UCSD-AML1 (cell line): ENCODE data around the gene UGT1A6.

Experiments used
- DNase-seq: peaks from one replicate; lab custom pipeline; 2025; ENCODE audit not compliant: unreplicated experiment; lab: John Stamatoyannopoulos, UW

UGT1A6 gene

DNA sequence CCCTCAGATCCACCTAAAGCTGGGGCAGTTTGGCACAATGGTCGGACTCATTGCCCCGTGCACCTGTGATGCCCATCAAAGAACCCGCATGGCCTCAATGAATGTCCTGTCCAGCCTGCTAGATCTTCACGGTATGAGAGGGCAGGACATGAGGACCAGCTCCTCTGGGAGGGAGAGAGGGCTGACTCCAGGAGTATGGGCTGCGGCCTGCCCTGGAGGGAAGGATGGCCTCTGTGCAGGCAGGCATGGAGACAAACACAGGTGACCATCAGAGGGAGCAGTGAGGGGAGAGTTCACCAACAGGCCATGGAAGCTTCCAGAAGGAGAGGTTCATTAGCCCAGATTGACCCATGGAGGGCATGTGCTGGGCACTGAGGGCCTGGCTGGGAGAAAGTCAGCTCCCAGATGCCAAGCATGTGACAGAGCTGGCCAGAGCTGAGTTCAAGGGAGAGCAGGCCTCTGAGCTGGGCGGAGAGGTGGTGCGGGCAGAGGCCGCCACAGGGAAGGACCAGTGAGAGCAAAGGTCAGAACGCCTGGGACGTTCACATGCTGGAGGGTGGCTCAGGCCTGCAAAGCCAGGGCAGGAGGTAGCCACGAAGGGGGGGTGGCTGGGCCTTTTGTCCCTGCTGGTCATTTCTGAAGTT is 125.4 kb downstream of the UGT1A6 start:
- no peak for DNase-seq

DNA sequence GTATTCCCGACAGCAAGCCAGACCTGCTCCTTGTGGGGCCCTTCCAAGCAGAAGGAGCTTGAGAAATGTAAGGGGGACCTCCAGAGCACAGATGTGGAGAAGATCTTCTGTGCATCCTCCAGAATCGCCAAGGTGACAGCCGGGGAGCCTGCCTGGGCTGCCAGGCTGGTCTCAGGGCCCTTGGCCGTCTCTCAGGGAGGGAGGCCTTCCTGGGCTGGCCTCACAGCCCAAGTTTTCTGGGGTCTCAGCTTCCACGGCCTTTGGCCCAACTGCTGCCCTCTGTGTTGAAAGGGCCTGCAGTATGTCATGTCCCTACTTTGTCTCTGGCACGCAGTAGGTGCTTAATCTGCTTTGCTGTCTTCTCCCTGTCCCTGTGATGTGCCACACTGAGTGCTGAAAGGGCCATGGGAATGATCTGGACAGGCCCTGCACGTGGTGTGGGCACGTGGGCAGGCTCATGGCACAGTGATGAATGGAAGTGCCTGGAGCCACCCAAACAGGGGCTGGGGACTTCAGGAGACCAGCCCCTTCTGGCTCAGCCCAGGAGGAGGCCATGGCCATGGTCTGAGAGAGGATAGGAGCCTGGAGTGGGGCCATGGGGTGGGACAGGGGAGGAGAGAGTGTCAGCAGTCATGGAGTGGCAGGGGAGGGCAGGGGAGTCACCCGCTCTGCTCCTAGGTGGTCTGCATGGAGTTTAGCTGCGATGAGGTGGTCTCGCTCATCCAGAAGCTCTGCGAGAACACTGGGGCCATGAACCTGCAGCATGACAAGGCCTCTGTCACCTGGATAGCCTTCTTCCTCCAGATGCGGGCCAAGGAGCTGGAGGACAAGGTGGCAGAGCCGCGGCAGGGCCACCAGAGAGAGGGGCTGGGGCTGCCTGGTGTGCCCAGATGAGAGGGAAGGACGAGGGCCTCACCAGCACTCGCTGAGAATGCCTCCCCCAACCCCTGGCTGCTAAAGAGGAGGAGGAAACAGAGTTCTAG is 126.2 kb downstream of the UGT1A6 start:
- DNase-seq, result no peak

DNA sequence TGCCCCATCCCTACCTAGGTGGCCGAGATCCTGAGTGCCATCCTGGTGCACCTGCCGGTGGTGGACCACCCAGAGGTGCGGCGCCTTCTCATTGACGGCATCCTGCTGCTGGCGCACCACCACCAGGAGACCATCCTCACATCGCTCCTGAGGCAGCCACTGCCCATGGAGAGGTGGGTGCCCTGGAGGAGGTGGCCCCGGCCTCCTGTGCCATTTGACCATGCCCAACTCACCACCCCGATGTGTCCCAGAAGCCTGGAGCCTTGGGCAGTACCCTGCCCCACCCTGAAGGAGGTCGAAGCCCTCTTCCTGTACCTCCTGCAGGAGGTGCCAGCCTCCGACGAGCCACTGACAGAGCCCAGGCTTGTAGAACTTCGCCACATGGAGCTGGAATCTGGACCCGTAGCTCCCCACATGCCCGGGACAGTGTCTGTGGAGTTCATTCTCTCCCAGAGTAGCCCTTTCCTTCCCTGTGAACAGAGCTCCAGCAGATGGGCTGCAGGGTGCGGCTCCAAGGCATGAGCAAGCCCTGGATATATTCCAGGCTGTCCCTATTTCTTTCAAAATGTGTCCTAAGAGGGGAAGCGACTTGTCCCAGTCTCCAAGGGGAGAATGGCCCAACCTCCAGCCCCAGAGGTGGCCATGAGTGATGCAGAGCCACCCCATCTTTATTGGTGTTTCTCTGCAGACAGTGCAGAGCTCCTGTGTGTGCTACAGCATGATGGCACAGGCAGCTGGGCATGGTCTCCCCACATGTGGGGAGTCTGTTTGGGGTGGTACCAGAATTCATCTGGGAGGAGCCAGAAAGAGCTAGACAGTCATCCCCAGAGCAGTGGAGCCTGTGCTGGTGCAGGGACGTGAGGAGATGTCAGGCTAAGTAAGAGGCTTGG is 127.4 kb downstream of the UGT1A6 start:
- no peak for DNase-seq

DNA sequence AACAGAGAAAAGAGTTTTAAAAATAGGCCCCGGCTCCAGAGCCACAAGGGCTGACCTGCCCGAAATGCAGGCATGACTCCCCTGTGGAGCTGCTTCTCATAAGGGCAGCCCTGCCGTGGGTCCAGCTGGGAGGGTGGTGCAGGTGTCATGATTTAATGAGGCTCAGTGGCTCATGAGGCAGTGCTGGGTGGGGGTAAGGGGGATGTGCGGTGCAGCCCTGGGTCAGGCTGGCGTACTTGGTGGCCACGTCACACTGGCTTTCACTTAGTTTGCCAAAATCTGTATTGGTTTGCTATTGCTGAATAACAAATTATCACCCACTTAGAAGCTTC is 128.1 kb downstream of the UGT1A6 start:
- DNase-seq, result no peak

DNA sequence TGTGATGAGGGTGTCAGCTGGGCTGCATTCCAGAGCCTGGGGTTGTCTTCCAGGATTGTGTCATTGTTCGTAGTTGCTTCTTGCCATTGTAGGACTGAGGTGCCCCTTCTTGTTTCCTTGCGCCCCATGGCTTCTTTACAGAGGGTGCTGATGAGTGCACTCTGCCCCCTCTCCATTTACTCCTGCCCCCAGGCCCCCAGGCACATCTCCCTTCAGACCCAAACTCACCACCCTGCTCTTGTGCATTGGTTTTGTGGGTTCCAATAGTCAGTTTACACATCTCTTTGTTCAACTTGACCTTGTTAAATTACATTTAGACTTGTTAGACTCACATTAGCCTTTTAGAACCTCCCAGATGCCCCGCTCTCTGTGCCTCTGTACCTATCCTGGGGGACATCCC is 128.5 kb downstream of the UGT1A6 start:
- DNase-seq, result no peak

DNA sequence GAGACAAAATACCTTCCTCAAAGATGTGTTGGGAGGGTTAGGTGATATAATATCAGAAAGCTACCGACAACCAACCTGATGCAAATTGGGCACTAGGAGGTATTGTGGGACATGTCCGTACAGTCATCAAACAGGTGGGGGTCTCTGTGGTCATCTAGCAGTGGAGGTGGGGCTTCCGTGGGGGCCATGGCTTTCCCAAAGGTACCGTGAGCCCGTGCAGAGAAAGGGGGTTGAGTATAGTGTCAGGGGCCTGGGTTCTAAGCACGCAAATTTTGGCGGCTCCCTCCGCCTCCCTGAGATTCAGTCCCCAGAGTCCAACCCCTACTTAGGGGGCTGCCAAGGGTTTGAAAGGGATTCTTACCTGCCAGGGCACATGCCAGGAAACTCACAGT is 129.0 kb downstream of the UGT1A6 start:
- DNase-seq, result no peak

DNA sequence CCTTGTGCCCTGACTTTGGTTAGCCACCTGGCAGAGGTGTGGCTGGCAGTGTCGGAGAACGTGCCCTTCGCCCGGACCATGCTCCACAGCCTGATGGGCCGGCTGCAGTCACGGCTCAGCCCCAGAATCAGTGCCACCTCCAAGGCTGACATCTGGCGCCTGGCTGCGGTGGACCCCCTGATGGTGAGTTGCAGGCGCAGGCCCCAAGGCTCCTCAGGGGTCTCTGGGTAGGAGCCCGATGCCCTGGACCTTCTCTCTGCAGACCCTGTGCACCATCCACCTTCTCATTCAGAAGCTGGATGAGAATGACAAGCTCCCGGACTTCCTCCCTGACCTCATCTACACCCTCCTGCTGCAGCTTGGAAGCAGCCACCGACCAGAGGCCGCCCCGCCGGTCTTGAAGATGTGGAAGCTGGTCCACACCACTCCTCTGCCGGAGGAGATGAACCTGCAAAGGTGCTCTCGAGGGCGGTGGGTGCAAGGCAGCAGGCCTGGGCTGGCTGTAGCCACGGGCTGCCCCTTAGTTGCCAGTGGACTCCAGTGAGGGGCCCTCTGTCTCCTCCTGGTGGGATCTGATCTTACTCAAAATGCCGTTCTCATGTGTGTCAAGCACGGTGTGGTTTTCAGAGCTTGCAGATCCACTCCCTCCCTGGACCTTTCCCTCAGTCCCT is 129.5 kb downstream of the UGT1A6 start:
- DNase-seq, result no peak
